SK-N-SH (cell line): ENCODE data around the gene FYB1.

Source experiments
- ELF1 ChIP-seq: IDR thresholded peaks from 2 replicates; pipeline ENCODE4 v1.4.0; 2012
- FOXJ3 ChIP-seq: sonication (generic); formaldehyde crosslinking; IDR thresholded peaks from 2 replicates; pipeline ENCODE4 v1.5.1; 2020; ENCODE audit warnings: mild to moderate bottlenecking, missing genetic modification reagents
- JUND ChIP-seq: IDR thresholded peaks from 2 replicates; pipeline ENCODE4 v1.4.0; 2012
- POLR2AphosphoS5 ChIP-seq: IDR thresholded peaks from 2 replicates; pipeline ENCODE4 v1.6.1; 2012; ENCODE audit warnings: low read depth, low read length
- SIN3A ChIP-seq: IDR thresholded peaks from 2 replicates; pipeline ENCODE4 v1.6.1; 2012; ENCODE audit warnings: low read depth, mild to moderate bottlenecking, low read length, moderate library complexity, borderline replicate concordance
- TAF1 ChIP-seq: IDR thresholded peaks from 2 replicates; pipeline ENCODE4 v1.6.1; 2012; ENCODE audit warnings: low read depth, mild to moderate bottlenecking, low read length, moderate library complexity, borderline replicate concordance
- YY1 ChIP-seq: IDR thresholded peaks from 2 replicates; pipeline ENCODE4 v1.4.0; 2012; ENCODE audit warnings: low read depth, mild to moderate bottlenecking
- TF ChIP-seq, protein P1 (sequence below): fragments of 200-600 bp; sonication (generic); IDR thresholded peaks from 2 replicates; pipeline ENCODE4 v1.6.1; 2017; ENCODE audit warnings: antibody characterized with exemption, mild to moderate bottlenecking, moderate library complexity

DNA sequence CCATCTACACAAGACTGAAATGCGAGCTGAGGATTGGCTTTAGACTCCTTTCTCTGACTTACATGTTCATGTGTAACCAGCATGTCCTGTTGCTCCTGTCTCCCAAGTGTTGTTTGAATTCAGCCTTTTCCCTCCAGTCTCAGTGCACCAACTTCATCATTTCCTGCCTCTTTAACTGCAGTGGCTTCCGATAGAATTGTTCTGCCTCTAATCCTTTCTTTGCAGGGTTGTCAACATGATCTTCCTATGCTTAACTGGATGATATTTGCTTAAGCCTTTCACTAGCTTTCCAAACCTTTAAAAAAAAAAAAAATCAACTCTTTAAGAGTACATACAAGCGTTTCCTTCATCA is 6.7 kb upstream of the FYB1 start:
- no peak for TF ChIP-seq SIN3A
- no peak for TF ChIP-seq FOXJ3
- TF ChIP-seq POLR2AphosphoS5: no peak
- no peak for TF ChIP-seq ELF1
- TF ChIP-seq TAF1: no peak
- TF ChIP-seq, protein P1, sequence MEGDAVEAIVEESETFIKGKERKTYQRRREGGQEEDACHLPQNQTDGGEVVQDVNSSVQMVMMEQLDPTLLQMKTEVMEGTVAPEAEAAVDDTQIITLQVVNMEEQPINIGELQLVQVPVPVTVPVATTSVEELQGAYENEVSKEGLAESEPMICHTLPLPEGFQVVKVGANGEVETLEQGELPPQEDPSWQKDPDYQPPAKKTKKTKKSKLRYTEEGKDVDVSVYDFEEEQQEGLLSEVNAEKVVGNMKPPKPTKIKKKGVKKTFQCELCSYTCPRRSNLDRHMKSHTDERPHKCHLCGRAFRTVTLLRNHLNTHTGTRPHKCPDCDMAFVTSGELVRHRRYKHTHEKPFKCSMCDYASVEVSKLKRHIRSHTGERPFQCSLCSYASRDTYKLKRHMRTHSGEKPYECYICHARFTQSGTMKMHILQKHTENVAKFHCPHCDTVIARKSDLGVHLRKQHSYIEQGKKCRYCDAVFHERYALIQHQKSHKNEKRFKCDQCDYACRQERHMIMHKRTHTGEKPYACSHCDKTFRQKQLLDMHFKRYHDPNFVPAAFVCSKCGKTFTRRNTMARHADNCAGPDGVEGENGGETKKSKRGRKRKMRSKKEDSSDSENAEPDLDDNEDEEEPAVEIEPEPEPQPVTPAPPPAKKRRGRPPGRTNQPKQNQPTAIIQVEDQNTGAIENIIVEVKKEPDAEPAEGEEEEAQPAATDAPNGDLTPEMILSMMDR: no peak
- TF ChIP-seq JUND: no peak
- TF ChIP-seq YY1: no peak
